ENCODE data around the gene SHISA8. TPM values are rescaled to one million over a fixed set of nuclear protein-coding genes. Genes with fewer than 3 reads are reported as not detected.
A peak's percentile ranks its signal among the peaks of the same experiment; 100 is the strongest.

SHISA8 gene
- total RNA-seq, 1 donor from 2014 or later: 6.8 TPM

DNA sequence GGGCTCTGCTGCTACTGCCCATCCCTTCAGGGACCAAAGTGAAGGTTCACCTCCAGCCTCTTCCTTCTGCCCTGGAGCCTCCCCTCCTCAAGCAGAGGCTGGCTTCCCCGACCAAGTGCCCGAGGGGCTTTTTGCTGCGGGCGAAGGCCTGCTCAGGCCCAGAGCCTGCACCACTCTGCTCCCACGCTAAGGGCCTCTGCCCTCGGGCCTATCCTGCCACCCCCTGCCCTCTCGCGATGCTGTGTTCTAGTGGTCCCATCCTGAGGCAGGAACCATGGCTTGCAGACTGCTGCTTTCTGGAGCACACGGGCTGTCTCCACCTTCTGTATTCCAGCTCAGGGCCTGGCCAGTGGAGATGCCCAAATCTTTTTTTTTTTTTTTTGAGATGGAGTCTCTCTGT lies 20.6 kb upstream of the SHISA8 start:
- DNase-seq (ENCODE audit: missing footprints) (no peak), ATAC-seq (no peak)
- intact Hi-C loops (cut with DNase I): no loop called here

DNA sequence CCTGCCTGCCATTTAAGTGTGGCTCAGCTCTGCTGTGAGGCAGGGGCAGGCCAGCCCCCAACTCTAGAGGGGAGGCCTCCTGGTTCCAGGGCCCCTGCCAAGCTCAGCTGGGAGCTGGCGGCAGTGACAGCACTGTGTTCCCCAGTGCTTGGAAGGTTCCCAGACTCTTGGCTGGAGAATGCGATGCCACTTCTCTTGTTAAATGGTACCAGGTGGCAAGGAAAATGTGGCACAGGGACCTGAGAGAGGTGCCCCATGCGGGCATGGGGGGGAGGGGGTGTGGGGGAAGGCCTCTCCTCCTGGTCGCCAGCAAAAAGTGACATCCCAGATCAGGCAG lies 20.1 kb upstream of the SHISA8 start:
- intact Hi-C loops (cut with DNase I): no loop called here
- DNase-seq (ENCODE audit: missing footprints): no peak
- ATAC-seq: peak; percentile 76

DNA sequence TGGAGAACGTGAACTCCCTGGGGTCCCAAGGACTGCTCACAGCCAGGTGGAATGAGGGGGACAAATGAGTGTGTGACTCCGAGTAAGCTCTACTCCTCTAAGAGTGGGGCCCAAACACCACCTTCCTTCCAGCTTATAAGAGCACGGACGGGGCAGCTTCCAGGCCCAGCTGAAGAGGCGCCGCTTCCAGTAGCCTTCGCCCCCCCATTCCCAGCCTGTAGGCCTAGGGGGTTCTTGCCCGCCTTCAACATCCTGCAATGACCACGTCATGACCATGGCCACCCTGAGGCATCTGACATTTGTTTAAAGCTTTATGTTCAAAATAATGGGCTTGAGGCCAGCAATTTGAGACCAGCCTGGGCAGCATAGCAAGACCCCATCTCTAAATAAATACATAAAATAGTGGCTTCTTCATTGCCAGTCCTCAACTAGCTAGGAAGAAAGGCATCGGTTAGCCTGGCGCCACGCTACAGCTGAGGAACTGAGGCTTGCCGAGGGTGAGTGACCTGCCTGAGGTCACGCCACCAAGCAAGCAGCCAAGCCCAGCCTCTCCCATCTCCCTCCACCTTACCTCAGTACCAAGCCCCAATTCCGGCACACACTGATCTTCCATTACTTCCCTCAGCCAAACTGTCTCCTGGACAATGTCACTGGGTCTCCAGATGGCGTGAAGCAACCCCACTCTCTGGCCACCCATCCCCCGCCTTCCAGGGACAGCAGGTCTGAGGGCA lies 19.6 kb upstream of the SHISA8 start:
- ATAC-seq: peak; percentile 43
- no peak for DNase-seq (ENCODE audit: missing footprints)
- intact Hi-C loops (cut with DNase I): no loop called here

DNA sequence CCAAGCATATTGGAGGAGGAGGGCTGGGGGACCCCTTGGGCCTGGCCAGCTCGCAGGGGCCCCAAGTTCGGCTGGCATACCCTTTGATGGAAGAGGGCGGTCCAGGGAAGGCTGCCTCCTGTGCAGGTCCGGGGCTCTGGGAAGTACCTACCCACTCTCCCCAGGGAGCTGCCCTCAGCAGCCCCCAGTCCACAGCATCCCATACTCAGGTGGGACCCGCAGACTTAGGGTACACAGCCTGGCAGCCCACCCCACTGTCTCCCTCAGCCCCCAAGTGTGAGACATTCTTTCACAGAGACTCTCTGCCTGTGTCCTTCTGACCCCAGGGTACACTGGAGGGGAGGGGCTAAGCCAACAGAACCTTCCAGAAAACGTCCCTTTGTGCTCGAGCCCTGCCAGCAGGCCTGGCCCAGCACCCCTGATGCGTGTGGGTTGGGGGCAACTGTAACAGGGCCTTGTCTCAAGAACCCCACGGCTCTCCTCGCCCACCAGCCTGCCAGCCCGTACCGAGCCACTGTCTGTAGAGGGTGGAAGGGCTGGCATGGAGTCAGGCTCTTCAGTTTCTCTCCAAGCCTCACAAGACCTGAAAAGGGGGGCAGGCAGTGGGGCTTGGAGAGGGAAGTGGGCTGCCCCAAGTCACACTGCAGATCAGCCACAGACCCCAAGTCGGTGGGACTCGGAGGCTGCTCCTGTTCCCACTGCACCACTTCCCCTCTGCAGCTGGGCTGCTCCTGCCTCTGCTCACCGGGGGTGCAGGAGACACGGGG lies 18.7 kb upstream of the SHISA8 start:
- DNase-seq (ENCODE audit: missing footprints): no peak
- no peak for ATAC-seq
- intact Hi-C loops (cut with DNase I): no loop called here

DNA sequence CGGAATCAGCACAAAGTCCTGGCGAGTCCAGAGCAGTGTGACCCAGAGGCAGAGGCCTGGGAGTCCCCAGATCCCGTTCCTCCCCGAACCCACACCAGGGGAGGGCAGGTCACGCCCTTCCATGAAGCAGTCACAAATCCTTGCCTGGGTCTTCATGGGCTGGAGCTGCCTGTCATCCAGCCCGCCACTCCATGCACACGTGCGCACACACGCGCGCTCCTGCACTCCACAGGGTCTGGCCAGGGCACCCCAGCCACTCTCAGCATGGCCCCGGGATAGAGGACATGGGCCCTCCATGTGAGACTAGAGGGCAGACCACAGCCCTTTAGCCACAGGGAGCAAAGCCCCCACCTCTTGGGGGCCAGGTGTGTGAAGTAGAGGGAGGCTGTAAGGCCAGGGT lies 17.5 kb upstream of the SHISA8 start:
- DNase-seq (ENCODE audit: missing footprints) (no peak), ATAC-seq (no peak)
- intact Hi-C loops (cut with DNase I): no loop called here

DNA sequence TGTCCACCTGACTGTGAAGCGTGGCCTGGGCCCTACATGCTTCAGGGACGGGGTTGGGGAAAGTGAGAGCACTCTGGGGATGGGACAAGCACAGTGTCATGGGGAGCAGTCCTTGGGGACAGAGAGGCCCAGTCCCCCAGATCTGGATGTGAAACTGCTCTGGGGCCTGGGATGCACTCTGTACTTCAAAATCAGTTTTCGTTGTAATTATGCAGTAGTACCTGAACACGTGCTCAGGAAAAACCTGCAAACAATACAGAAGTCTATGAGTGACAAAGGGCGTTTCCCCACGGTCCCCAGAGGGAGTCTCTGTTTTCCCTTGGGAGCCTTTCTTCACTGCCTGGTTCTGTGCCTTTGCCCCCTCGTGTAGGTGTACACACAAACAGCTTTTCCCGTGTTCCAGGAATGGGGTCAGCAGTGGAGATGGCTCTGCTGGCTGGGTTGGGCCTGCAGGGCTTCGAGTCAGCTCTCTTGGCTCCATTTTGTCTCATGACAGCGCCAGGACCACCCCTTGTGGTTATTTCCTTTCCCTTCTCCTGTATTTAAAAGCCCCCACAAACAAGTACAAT lies 16.9 kb upstream of the SHISA8 start:
- no peak for DNase-seq (ENCODE audit: missing footprints)
- no peak for ATAC-seq
- intact Hi-C loops (cut with DNase I): no loop called here

DNA sequence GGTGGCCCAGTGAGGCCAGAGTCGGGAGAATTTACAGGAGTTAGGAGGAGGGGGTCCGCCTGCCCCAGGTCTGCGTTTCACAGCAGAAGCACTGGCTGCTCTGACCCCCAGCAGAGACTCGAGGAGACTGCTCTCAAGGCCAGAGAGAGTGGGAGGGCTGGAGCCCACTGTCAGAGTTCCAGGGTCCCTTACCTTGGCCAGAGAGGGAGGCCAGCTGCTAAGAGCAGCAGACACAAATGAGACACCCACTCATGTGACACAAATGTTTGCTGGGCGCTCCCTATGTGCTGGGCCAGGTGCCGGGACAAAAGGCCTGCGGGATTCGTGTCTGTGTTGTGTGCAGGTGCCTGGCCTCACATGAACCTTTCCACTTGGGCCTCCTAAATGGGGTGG lies 14.5 kb upstream of the SHISA8 start:
- DNase-seq (ENCODE audit: missing footprints) (no peak), ATAC-seq (no peak)
- intact Hi-C loops (cut with DNase I): no loop called here

DNA sequence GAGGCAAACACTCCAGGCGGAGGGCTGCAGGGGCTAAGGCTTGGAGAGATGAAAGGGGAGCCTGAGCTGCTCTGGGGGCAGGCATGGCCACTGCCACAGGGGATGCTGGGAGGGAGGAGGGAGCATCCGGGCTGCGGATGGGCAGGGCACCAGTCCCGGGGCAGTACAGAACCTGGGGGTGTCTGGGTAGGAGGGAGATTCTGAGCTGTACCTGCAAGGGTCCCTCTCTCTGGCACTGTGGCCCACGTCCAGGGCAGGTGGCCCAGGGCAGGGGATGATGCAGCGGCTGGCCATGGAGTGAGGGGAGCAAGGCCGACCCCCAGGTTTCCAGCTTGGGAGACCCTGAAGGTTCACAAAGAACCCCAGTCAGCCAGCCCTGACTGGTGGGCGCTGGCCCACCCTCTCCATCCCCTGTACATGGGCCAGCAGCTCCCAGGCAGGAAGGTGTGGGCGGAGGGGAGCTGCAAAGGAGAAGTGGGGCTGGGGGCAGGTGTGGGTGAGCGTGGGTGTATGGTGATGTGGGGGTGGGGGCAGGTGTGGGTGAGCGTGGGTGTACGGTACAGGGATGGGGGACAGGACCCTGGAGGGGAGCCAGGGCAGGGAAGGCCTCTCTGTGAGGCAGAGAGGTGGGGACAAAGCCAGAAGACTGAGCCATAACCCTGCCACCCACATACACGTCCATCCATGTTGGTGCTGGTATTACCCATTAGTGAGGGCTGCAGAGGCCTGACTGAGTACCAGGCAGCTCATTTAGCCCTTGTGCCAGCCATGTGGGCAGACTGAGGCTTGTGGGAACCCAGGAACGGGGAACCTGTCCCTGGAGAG lies 13.9 kb upstream of the SHISA8 start:
- no peak for DNase-seq (ENCODE audit: missing footprints)
- no peak for ATAC-seq
- intact Hi-C loops (cut with DNase I): no loop called here

DNA sequence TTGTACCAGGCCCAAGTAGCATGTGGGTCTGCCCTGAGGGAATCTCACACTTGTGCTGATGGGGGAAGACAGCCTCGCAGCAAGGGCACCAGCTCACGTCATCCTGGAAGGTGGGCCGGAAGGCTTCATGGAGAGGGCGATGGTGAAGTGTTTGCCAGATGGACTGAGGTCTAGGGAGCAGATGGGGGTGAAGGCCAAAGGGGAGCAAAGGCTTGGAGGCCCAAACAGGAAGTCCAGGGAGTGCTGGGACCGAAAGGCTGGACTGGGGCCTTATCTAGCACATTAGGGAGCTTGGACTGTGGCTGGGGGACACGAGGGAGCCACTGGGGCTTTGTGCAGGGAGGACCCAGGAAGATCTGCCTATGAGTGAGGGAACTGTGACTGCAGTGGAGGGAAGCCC lies 12.9 kb upstream of the SHISA8 start:
- ATAC-seq (no peak), DNase-seq (ENCODE audit: missing footprints) (no peak)
- intact Hi-C loops (cut with DNase I): no loop called here

DNA sequence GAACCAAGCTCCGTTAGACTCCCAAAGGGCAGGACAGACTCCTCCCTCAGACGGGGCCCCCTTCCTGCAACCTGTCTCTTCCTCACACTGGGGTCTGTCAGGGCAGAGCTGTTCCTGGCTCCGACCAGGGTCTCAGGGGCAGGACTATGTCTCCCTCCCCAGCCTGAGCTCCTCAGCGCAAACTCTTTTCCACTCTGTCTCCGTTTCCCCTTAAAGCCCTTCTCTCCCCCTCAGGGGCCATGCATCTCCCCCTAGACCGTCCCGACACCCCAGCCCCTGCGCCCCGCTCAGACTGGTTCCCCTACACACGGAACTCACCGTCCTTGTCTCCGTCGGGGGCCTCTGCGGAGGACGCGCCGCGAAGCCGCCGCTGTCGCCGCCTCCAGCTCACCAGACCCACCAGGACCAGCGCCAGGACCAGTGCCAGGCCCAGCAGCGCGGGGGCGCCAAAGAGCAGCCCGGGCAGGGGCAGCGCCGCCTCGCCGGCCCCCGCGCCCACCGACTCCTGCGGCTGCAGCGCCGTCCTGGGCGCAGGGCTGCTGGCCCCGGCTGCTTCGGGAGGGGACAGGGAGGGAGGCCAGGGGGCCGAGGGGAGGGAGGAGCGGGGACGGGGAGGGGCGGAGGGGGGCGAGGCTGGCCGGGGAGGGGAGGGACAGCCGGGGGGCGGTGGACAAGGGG lies 11.0 kb upstream of the SHISA8 start:
- intact Hi-C loops (cut with DNase I): no loop called here
- ATAC-seq: peak; percentile 64

DNA sequence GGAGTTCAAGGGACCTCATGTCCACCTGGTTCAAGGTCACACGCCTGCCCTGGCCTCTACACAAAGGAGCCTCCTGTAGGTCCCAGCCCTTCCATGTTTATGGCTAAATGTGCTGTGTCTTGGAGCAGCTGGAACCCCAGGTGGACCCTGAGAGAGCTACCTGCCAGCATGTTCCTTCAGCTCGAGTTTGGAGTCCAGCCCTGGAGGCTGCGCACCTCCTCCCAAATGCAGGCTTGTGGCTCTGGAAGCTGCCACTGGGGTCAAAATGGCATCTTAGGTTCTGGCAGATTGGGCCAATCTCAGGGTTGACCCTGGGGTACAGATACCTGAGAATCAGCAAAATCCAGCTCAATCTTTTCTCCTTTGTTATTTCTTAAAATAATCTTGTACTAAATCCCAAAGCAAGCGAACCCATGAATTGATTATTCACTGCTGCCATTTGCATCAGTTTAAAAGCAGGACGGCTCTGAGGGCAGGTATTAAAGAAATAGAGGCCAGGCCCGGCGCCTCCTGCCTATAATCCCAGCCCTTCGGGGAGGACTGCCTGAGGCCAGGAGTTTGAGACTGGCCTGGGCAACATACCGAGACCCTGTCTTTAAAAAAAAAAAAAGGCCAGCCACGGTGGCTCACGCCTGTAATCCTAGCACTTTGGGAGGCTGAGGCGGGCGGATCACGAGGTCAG lies 8.9 kb upstream of the SHISA8 start:
- ATAC-seq: no peak
- DNase-seq (ENCODE audit: missing footprints): no peak
- intact Hi-C loops (cut with DNase I): no loop called here

More for the DNA sequence above, 11.0 kb upstream of the SHISA8 start:
- peak; percentile 86 for DNase-seq (ENCODE audit: missing footprints)

DNA sequence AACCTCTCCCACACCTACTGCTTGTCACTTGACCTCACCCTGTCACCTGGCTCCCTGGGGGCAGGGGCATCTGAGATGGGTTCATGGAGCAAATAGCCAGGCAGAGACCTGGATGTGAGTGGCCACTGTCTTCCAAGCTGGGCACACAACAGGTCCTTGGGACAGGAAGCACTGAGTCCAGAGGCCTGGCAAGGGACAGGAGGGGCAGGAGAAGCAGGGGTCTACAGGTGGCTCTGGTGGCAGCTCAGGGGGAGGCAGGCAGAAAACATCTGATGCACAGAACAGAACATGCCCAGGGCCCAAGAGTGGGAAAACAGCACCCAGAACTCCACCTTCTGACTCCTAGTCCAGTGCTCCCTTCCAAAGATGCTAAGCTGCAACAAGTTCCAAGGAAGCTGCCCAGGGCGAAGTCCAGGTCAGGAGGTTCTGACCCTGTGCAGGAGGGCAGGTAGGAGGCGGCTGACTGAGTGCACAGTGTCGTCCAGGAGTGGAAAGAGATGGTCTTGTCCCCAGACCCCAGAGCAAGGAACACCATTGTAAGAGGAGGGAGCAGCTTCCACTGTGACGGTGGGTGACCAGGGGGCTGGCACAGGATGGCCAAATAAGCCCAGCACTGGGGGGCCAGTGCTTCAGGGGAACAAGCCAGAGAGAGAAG lies 8.2 kb upstream of the SHISA8 start:
- ATAC-seq (no peak), DNase-seq (ENCODE audit: missing footprints) (no peak)
- intact Hi-C loops (cut with DNase I): no loop called here

DNA sequence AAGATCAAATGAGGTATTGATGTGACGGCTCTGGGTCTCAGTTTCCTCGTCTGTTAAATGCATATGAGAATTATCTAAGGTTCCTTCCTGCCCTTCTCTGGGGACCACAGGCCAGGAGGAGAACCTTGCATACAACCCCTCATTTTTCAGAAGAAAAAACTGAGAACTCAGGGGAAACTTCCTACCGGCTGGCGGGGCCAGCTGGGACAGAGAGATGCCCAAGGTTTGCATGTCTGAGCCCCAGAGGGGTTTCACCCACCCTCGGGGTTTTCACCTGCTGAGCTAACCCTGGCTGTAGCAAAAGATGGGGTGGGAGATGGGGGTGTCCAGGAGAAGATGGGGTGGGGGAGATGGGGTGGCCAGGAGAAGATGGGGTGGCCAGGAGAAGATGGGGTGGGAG lies 7.5 kb upstream of the SHISA8 start:
- DNase-seq (ENCODE audit: missing footprints): no peak
- intact Hi-C loops (cut with DNase I): no loop called here
- ATAC-seq: no peak

DNA sequence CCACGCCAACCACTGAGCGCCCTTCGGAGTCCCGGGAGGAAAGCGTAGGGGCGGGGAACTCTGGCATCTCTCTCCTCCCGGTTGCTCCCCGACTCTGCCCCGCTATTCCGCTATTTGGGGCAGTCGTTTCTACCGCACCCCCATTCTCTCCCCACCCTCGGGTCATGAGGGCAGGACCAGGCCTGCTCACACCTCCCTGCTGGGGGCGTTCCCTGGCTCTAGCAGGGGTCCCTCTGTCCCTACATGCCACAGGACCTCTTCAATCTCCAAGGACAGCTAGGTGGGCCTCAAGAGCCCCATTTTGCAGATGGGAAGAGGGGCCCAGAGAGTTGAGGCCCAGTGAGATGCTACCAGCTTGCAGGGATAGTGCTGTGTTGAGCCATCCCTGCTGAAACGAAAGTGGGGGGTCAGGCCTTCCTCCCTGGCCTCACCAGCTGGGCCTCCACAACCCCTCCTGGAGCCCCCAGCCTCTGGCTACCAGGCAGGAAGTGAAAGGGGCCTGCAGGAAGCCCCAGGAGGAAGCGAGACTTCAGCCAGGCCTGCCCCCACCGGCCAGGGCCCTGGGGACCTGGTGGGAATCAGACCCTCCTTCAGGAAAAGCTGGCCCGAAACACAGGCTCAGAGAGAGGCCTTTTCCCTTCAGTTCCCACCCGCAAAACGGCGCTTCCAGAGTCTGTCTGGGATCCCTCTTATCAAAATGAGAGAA lies 5.5 kb upstream of the SHISA8 start:
- no peak for ATAC-seq
- intact Hi-C loops (cut with DNase I): no loop called here
- no peak for DNase-seq (ENCODE audit: missing footprints)

DNA sequence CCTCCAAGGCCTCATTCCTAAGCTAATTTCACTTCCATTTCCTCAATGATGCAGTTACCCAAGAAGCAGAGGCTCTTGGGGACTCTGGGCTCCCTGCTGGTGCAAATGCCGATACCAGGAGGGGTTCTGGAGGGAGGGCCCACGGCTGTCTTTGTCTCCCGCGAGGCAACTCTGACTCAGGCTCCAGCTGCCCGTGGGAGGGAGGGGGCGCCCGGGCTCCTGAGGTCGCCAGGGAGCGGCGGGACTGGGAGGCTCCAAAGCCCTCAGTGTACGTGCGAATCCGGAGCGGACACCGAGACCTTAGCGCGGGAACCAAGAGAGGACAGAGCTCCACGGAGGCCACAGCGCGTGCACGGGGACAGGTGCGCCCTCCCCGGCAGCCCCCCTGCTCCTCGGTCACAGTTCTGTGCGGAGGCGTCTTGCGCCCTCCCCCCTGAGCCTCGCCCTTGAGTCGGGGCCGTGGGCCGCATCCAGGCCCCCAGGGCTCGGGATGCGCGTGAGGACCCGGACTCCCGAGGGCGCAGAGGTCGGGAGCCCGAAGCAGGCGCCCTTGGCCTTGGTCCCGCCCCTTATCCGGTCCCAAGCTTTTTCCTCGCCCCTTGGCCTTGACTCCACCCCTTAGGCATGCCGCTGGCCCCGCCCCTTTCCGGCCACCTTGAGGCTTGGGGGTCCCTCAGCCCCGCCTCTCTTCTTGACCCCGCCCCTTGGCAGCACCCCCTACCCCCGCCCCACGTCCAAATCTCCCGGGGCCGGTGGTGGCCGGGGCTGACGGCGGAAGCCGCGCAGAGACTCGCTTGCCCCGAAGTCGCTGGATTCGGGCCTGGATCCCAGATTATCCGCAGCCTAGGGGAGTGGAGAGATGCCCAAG lies 4.7 kb upstream of the SHISA8 start:
- DNase-seq (ENCODE audit: missing footprints) (peak; percentile 85), ATAC-seq (peak; percentile 72)
- intact Hi-C loops (cut with DNase I): loop anchor here (5.0 kb wide), 1 partner anchor 82 kb away; no protein-coding TSS in a partner anchor

Data from Right ventricle myocardium inferior (tissue), 1 donor.